CD4-positive, alpha-beta T cell treated with Interleukin-1 beta for 1 hour (primary cell): ENCODE results near the gene PLCB1.
"Not testable (repeated sequence)": the region's sequence is repeated elsewhere in the genome, so short reads cannot be mapped to it uniquely, and the experiment has no call there.

Source experiments
- DNase-seq, 2 donors: peaks; one replicate each; pipeline ENCODE4 v3.0.0-alpha.2; 2020 to 2022

PLCB1 gene

DNA sequence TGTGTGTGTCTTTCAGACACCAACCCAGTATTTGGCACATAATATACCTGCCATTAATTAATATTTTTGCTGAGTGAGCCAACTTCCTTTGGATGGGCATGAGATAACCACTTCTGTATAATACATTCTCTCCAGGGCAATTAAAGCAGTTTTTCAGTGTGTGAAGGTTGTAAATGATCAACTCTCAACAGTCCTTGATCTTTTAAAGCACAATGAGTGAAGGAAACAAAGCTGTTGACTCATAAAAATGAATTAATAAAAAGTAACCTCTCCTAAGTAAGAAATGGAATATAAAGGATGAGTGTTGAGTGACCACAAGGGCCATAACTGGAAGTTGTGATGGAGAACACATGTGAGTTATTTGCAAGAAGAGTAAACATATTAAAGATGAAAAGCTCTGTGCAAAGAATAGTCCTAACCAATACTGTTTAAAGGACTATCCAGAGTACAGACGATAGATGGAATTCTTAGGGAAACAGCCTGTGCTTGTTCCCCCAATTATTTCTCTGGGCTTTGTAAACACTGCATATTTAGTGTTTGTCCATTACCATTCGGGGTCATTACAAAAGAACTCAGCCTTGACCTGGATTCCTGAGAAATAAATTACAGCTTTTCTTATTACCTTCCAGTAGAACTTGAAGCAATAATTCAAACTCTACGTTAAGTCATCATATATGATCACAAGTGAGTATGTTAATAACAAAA is 446.2 kb downstream of the PLCB1 start:
- no peak for DNase-seq

DNA sequence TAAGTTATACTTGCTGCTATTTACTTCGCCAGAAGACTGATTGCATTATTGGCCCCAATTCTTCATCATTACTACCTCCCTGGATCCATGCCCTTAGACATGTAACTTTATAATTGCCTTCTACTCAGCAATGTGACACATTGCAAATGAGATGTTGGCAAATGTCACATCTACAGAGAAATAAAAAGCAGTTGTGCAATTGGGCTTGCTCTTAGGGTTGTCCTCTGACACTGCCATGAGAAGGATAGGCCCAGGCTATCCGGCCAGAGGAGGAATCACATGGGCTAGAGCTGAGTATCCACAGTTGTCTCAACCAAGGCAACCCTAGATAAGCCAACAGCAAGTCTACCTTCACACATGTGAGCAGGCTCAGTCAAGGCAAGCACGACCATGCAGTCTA is 447.0 kb downstream of the PLCB1 start:
- no peak for DNase-seq

DNA sequence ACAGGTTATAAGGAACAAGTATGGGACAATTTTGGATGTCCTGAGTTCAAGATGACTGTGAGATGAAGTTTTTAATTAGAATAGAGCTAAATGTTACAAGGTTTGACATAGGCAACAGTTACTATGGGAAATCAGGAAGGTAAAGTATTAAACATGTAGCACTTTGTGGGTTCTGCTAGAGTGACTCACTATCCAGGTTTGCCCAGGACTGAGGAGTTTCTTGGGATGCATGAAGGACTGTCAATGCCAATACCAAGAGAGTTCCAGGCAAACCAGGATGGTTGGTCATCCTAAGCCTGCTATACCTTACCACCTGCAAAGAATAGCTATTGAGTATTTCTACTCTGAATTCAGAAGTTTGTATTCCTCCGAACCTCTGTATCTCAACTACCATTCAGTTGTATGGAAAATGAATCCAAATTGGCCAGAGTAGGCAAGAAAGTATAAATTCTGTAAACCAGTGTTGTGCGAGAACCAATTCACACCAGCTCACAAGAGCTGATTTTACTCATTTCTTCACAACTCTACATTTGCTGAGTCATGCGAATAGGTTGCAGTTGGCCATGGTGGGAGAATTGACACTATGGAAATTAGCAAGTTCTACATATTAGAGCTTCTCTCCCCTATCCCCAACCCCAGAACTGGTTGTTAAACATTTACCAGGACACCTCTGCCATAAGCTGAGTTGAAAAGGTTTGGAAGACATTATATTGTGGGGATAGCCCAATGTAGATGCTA is 449.5 kb downstream of the PLCB1 start:
- DNase-seq, result no peak

DNA sequence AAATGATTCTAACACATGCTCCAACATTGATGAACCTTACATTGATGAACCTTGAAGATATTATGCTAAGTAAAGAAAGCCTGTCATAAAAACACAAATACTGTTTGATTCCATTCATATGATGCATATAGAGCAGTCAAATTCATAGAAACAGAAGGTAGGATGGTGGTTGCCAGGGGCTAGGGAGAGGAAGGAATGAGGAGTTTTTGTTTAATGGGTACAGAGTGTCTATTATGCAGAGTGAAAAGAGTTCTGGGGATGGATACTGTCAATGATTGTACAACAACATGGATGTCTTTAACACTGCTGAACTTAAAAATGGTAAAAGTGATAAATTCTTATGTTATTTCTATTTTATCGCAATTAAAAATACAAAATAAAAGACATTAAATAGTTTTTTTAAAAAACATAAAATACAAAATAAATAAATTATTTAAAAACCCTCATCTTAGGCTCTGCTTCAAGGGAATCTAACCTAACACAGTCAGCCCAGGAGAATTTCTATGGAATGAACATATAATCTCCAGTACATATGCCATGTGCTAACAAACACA is 451.0 kb downstream of the PLCB1 start:
- DNase-seq, result no peak

DNA sequence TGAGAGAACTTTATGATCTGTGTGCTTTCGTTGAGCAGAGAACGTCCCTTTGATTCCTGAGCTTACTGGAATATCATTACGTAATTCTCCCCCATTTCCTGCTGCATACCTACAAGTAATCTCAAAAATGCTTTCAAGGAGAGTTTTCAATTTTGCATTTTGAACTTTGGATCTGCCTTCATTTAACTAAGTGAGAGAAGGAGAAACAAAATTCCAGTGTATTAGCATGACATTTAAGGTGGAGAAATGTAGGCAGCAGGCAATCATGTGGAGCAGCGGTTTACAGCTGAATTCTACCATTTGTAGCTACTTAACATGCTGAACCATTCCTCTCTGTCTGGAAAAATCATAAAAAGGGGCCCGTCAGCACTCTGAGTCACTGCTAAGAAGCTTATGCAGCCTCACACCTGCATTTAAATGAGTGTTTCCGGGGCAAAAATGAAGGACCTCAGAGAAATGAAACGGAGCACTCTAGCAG is 451.5 kb downstream of the PLCB1 start:
- DNase-seq, result no peak

DNA sequence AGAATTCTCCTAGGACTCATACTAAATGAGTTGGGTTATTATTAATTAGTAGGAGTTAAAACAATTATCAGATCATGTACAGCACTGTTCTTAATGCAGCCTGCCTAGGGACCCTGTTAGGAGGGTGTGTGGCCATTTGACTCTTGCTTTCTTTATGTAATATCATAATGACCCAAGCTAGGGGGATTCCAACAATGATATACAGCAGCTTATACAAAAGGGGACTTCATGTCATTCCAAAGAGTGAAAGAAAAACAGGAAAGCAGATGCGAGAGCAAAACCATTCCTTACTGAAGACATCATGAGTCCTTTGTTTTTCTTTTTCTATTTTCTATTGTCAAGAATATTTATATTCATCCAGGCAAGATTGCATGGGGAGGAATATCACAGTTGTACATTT is 455.2 kb downstream of the PLCB1 start:
- no peak for DNase-seq

DNA sequence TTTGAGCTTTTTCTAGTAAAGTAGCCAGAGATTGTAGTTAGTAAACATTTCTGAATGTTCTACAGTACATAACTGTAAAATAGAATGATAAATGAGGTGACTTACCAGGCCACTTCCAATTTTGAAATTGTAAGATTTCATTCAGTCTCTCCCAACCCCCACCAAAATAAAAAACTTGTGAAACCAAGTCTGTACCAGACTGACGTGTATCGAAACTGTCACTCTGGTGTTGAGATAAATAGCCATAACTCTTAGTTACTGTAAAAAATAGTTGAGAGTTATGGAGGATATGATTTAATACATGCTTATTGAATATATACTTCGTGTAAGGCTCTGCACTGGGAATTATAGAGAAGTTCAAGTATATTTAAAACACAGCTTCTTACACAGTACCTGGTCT is 455.7 kb downstream of the PLCB1 start:
- no peak for DNase-seq

DNA sequence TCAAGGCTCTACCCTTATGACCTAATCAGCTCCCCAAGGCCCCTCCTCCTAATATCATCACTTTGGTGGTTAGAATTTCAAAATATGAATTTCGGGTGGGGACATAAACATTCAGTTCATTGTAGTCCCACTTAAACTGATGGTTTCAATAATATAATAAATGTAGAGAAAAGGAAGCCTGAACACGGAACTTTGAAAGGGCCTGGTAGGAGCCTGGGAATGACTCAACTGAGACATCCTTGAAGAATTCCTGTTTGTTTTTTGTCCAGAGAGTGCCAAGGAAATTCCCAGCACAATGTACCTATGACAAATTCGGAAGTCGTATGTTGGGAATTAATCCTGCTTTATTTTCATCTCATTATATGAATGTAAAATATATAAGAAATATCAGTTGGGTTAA is 457.9 kb downstream of the PLCB1 start:
- no peak for DNase-seq

DNA sequence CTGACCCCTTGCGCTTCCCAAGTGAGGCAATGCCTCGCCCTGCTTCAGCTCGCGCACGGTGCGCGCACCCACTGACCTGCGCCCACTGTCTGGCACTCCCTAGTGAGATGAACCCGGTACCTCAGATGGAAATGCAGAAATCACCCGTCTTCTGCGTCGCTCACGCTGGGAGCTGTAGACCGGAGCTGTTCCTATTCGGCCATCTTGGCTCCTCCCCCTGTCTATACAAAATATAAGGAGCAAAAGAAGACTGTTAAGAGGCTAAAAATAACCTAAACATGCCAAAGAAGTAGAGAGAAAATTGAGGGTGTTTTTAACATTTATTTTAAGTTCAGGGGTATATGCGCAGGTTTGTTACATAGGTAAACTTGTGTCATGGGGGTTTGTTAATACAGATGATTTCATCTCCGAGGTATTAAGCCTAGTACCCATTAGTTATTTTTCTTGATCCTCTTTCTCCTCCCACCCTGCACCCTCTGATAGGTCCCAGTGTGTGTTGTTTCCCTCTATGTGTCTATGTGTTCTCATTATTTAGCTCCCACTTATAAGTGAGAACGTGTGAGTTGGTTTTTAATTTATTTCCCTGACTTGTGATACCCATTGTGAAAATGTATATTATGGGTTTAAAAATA is 469.0 kb downstream of the PLCB1 start:
- not testable (repeated sequence) for DNase-seq

DNA sequence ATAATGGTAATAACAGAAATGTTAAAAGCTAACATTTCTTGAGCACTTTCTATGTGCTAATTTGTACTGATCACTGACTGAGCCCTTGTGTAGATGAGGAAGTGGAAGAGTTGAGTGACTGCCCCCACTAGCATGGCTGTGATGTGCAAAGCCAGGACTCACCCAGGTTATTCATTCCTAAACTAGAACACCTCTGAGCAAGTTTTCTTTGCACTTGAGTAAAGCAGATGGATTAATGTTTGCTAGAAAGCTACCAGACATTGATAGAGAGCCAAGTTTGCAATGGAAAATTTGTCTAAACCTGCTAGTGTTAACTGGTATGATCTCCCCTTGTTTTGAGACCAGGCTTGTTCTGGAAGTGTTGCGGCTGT is 469.5 kb downstream of the PLCB1 start:
- no peak for DNase-seq

DNA sequence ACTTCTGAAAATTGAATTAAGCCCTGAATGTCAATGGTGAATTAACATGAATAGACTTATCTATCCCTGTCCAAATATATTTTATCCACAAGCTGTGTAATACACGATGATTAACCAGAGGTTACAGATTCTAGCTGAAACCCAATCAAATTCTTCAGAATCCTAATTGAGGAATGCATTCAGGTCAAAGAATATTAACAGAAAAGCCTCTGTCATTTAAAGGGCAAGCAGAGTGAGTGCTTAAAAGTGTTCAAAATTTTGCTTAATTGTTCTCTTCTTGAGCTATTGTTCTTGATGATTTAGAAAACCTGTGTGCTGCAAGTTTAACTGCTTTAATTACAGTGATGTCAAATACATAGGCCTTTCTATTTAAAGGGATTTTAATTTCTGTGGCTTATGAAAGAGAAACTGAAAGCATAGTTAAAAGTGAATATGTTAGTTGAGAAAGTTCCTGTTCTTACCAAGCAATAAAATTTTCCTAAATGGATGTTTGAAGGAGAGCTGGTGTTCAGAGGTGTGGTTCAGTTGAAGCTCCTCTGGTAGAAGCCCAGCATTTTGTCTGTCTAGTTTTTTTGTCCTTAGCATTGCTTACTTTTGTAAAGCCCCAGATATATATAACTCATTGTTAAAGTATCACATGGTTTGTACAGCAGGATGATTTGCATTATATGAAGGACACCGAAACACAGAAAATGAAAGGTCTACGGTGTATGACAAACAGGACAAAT is 470.5 kb downstream of the PLCB1 start:
- DNase-seq, result no peak

DNA sequence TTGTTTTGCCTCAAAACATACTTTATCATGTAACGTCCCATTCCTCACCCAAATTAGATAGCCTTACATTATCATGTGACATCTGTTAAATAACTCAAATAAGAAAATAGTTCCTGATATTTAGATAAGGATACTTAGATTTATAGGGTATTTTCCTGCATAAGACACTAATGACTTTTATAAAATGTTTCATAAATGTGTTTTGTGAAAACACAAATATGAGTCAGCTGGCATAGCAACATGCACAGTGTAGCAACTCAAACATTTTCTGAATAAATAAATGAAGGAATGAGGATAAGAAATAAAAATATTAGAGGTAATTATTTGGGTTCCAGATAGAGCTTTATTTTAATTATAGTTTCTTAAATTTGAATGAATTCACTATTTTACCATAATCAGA is 476.4 kb downstream of the PLCB1 start:
- DNase-seq, result no peak

DNA sequence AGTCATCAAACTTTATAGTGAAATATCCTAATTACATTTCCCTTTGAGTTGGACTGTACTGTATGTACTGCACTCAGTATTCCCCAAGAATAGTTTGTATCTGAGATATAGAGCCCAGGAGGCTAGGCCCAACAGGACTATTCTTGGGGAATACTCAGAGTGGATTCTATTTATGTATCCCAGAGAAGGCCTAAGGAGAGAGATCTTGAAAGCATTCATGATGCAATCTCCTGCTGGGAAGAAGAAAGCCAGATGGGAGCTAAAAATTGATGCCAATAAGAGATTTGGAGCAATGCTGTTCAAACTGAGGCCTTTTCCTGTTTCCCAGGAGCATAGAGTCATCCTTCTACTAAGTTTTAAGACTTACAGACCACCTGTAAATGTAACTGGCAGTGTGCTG is 484.7 kb downstream of the PLCB1 start:
- DNase-seq, result no peak

DNA sequence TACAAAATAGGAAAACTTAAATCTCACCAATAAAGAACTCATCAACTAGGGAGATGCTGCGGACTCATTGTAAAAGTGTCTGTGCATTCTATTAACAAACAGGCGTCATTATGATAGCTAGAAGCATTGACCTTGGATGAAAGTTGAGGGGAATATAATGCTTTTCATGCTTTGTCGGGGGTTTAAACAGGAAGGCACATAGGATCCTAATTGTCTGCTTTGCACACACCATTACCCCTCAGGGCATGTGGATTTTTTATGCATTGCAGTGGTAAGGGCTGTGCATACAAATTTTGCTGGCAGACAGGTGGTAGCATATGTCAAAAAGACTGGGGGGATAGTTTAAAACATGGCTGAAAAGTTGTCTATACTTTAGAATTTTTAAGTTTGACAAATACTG is 488.9 kb downstream of the PLCB1 start:
- no peak for DNase-seq

DNA sequence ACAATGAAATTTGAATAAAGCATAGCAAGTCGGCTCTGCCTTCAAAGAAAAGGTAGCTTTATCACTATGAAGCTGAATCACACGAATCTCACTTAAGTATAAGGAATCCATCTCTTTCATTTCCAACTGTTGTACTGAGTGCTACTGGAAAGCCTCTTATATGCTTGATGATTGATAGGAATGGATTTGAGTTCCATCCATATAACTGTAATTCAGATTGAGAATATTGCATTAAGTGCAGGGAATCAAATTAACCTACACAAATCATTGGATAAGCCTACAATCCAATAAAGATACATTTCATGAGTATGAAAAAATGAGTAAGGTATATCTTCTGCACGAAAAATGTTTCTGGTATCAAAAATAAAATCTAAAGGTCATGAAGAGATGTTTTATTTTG is 492.0 kb downstream of the PLCB1 start:
- DNase-seq, result no peak

DNA sequence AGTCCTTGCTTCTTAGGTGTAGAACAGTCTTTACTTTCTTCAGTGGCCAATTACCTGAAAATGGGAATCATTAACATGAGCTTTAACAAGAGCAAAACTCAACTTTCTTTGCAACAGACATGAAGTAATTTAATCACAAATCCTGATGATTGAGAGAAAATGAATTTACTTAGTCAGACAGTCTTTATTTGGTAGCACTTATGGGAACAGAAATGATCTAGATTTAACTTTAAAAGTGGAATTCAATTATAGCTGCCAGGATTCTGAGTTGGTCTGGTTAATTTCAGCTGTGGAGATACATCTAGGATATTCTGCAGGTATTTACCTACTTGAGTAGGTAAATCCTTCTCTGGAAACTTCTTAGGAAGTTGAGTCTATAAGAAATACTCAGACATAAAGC is 492.6 kb downstream of the PLCB1 start:
- DNase-seq, result no peak

DNA sequence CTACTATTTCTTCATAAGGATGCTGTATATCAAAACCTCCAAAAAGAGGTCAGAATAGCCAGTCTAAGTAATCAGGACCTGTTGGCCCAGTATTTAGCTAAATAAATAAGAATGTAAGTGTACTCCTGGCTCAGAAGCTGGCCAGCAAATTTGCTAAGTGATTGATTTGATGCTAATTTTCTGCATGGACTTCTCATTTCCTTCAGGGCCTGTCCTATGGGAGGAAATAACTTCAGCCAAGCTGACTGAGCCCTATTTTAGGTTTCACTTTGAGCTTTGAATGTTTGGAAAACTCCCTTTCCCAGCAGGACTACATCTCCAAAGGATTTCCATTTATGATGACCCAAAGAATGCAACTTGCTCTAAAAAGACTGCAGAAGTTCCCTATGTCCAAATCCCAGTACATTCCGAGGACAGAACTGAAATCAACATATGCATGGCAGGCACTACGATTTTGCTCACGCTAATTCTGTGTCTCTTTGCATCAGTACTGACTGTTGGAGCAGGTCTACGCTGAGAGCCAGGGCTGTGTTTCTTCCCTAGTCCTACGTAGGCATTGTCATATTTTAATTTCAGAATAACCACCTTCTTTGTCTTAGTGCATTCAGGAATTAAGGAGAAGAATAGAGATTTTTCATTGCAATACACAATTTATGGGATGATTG is 495.4 kb downstream of the PLCB1 start:
- DNase-seq, result no peak

DNA sequence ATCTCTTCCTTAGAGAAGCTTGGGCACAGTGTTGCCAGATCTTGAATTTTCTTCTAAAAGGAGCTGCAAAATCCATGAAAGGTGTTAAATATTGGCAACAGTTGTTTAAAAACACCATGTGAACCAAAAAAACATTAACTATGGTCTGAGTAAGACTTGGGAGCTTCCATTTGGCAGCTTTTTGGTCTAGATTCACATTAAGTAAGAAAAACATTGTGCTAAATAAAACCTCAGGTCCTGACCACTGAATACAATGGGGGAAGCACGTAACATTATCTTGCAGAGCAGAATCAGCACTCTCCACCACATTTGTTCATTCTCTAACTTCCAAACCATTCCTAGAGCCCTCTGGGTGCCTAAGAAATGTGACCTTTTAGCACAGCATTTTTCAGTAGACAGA is 499.2 kb downstream of the PLCB1 start:
- DNase-seq, result no peak

DNA sequence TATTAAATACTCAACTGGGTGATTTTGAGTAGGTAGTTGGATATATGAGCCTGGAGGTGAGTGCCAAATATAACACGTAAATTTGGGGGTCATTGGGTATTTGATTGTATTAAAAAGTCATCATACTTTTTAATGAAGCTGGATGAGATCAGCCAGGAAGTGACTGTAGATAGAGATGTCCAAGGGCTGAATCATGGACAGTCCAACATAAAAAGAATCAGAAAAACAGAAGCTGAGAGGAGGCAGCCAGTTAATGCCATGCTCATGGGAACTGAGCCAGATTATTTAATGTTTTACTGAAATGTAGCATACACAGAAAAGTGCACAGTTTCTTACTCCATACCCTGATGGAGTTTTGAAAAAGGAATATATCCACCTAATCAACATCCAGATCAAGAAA is 501.3 kb downstream of the PLCB1 start:
- DNase-seq, result no peak

DNA sequence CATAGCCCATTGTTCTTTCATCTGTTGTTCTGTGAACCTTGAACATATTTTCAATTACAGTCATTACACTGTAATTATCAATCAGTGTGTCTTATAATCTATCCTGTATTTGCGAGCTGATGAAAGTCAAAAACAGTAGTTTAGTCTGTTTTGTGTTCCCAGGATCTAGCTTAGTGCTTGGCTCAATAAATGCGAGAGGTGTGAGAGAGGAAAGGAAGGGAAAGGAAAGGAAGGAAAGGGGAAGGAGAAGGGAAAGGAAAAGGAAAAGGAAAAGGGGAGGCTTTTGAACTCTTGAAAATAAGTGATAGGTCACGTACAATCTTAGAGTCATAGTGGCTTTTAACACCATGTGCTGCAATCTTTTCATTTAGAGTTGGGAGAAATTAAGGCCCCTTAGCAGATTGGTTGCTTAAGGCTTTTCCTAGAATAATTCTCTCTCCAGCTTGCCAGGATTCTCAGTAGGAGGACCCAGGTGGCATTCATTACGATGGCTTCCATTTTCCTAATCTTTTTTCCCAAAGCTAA is 503.0 kb downstream of the PLCB1 start:
- no peak for DNase-seq

DNA sequence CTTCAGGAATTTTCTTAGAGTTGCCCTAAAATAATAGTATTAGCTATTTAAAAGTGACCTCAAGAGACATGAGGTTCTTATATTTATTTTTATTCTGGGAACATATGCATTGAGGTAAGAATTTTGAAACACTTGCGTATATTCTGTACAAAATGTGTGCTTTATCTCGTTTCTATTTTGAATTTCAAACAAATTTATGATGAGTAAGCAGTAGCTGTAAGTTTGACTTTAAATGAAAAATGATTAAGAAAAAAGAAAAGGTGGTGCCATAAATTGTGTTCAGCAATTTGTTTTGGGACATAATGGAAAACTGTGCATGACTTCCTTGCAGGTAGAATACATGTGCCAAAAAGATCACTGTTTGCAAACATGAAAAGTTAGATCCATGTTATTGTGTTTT is 503.8 kb downstream of the PLCB1 start:
- no peak for DNase-seq

DNA sequence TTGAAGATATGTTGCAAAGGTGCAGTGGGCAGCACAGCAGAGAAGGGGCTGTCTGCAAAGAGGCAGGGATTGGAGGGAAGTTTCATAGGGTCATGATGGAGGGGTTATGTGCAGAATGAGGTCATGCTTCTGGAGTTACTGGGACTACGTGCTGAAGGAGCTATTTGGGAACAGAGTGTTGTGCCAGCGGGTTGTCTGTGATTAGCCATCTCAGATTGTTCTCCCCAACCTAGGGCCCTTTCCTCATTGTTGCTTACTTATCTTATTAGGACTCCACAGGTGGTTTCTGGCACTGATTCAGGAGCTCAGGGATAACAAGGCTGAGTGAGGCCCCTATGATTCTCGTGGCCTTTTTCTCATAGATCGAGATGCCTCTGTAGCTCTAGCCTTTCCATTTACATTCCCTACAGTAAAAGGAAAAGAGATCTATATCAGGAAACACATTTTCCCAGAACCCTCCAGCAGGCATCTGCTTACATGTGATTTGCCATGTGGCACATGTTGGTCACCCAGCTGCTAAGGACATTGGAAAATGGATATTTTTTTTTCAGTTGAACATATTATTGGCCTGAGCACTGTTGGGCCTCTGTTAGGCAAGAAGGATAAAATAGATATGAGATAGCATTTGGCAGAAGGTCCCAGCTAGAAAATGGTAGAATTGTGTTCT is 507.2 kb downstream of the PLCB1 start:
- DNase-seq, result no peak
